ENCODE data around the gene TCF12.

The TCF12 gene

DNA sequence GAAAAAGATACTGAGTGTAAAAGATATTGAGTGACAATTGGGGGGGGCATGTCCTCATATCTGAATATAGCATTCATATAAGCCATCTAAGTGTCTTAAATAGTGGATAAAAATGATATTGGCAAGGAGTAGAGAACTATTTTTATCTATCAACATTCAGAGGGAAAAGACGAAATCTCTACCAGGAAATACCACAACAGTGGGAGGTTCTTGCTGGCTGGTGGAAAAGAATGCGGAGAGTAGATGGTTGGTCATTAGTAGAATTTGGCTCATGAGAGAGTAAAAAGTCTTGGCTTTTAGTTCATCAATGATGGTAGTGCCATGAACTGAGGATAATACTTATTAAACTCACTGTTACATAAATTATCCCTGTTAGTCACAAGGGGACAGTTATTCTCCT lies 4.8 kb upstream of the TCF12 start:
- H3K27ac ChIP-seq (ENCODE audit: low read depth, low read length), result no peak overlapping the region

GRCh38 chr15:56915888-56916287 lies 2.6 kb upstream of the TCF12 start:
- no peak overlapping the region for H3K9ac ChIP-seq (ENCODE audit: low read depth in 1 of 2, low read length in 2 of 2)
- no peak overlapping the region for H3K27ac ChIP-seq (ENCODE audit: low read depth, low read length)
- H3K4me3 ChIP-seq (ENCODE audit: low read depth in 1 of 2, low read length in 2 of 2), result no peak overlapping the region

More for the DNA sequence above, 4.8 kb upstream of the TCF12 start:
- no peak overlapping the region for H3K4me3 ChIP-seq (ENCODE audit: low read depth in 1 of 2, low read length in 2 of 2)
- H3K9me3 ChIP-seq (ENCODE audit: control insufficient read depth in 1 of 2, low read length in 2 of 2), result no peaks in the 10 kb centered on the region
- no peak overlapping the region for H3K9ac ChIP-seq (ENCODE audit: low read depth in 1 of 2, low read length in 2 of 2)
- H3K4me1 ChIP-seq (ENCODE audit: control insufficient read depth in 1 of 2, insufficient read depth in 2 of 2, low read length in 2 of 2), result peaks cover 10 to 12% of the 10 kb centered on the region in 2 donors
- no peaks in the 10 kb centered on the region for H3K36me3 ChIP-seq (ENCODE audit: control insufficient read depth in 1 of 2, insufficient read depth in 2 of 2, low read length in 2 of 2)
- H3K27me3 ChIP-seq (ENCODE audit: control insufficient read depth in 1 of 2, insufficient read depth in 2 of 2, low read length in 2 of 2), result no peaks in the 10 kb centered on the region

DNA sequence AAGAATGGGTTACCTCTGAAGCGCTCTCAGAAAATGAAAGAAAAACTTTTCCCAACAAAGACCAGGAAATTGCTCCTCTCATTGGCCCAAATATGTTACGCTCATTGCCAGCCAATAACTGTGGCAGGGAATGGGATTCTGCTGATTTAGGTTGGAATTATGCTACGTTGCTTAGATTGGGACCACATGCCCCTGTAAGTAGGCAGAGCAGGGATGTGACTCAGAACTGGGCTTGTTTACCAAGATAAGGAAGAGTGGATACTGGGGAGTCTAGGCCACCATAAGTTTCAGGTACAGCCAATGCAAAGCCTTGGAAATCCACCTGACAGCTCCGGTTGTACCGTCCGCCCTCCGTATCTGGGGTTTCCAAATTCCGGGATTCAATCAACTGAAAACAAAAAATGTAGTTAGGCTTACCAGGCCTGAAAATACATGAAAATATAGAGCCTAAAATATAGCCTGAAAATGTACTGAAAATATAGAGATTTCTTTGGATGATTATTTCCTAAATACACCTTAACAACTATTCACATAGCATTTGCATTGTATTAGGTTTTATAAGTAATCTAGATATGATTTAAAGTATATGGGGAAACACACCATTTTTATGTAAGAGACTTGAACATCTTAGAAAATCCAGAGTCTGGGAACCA lies 1.5 kb upstream of the TCF12 start:
- peaks cover 22% of the 10 kb centered on the region in 2 donors for H3K4me1 ChIP-seq (ENCODE audit: control insufficient read depth in 1 of 2, insufficient read depth in 2 of 2, low read length in 2 of 2)
- no peaks in the 10 kb centered on the region for H3K36me3 ChIP-seq (ENCODE audit: control insufficient read depth in 1 of 2, insufficient read depth in 2 of 2, low read length in 2 of 2)
- H3K9ac ChIP-seq (ENCODE audit: low read depth in 1 of 2, low read length in 2 of 2), result peak overlapping the region in 1 of 2 donors; percentile 91
- H3K27me3 ChIP-seq (ENCODE audit: control insufficient read depth in 1 of 2, insufficient read depth in 2 of 2, low read length in 2 of 2), result no peaks in the 10 kb centered on the region
- H3K27ac ChIP-seq (ENCODE audit: low read depth, low read length), result no peak overlapping the region
- H3K9me3 ChIP-seq (ENCODE audit: control insufficient read depth in 1 of 2, low read length in 2 of 2), result no peaks in the 10 kb centered on the region
- H3K4me3 ChIP-seq (ENCODE audit: low read depth in 1 of 2, low read length in 2 of 2), result peak overlapping the region; percentile 92 to 94

More at GRCh38 chr15:56915888-56916287, 2.6 kb upstream of the TCF12 start:
- Histone ChIP-seq H3K9me3 (ENCODE audit: control insufficient read depth in 1 of 2, low read length in 2 of 2) (no peaks in the 10 kb centered on the region), H3K27me3 (ENCODE audit: control insufficient read depth in 1 of 2, insufficient read depth in 2 of 2, low read length in 2 of 2) (no peaks in the 10 kb centered on the region), H3K4me1 (ENCODE audit: control insufficient read depth in 1 of 2, insufficient read depth in 2 of 2, low read length in 2 of 2) (peaks cover 21 to 22% of the 10 kb centered on the region in 2 donors), H3K36me3 (ENCODE audit: control insufficient read depth in 1 of 2, insufficient read depth in 2 of 2, low read length in 2 of 2) (no peaks in the 10 kb centered on the region)

- peak overlapping the region; percentile 82 to 91 for H3K9ac ChIP-seq (ENCODE audit: low read depth in 1 of 2, low read length in 2 of 2)
- H3K4me1 ChIP-seq (ENCODE audit: control insufficient read depth in 1 of 2, insufficient read depth in 2 of 2, low read length in 2 of 2), result peaks cover 22 to 28% of the 10 kb centered on the region in 2 donors
- peak overlapping the region; percentile 89 for H3K27ac ChIP-seq (ENCODE audit: low read depth, low read length)
- H3K27me3 ChIP-seq (ENCODE audit: control insufficient read depth in 1 of 2, insufficient read depth in 2 of 2, low read length in 2 of 2), result no peaks in the 10 kb centered on the region
- no peaks in the 10 kb centered on the region for H3K36me3 ChIP-seq (ENCODE audit: control insufficient read depth in 1 of 2, insufficient read depth in 2 of 2, low read length in 2 of 2)
- H3K4me3 ChIP-seq (ENCODE audit: low read depth in 1 of 2, low read length in 2 of 2), result peak overlapping the region; percentile 92 to 94
- H3K9me3 ChIP-seq (ENCODE audit: control insufficient read depth in 1 of 2, low read length in 2 of 2), result no peaks in the 10 kb centered on the region
These were observed 795 bp upstream of the TCF12 start for GRCh38 chr15:56917652-56918045.

GRCh38 chr15:56919031-56919608 lies 676 bp downstream of the TCF12 start:
- H3K36me3 ChIP-seq (ENCODE audit: control insufficient read depth in 1 of 2, insufficient read depth in 2 of 2, low read length in 2 of 2), result no peaks in the 10 kb centered on the region
- H3K4me1 ChIP-seq (ENCODE audit: control insufficient read depth in 1 of 2, insufficient read depth in 2 of 2, low read length in 2 of 2), result peaks cover 27 to 40% of the 10 kb centered on the region in 2 donors
- H3K9ac ChIP-seq (ENCODE audit: low read depth in 1 of 2, low read length in 2 of 2), result peak overlapping the region; percentile 82 to 91
- H3K9me3 ChIP-seq (ENCODE audit: control insufficient read depth in 1 of 2, low read length in 2 of 2), result no peaks in the 10 kb centered on the region
- peak overlapping the region; percentile 92 to 94 for H3K4me3 ChIP-seq (ENCODE audit: low read depth in 1 of 2, low read length in 2 of 2)
- H3K27ac ChIP-seq (ENCODE audit: low read depth, low read length), result peak overlapping the region; percentile 89
- H3K27me3 ChIP-seq (ENCODE audit: control insufficient read depth in 1 of 2, insufficient read depth in 2 of 2, low read length in 2 of 2), result no peaks in the 10 kb centered on the region

DNA sequence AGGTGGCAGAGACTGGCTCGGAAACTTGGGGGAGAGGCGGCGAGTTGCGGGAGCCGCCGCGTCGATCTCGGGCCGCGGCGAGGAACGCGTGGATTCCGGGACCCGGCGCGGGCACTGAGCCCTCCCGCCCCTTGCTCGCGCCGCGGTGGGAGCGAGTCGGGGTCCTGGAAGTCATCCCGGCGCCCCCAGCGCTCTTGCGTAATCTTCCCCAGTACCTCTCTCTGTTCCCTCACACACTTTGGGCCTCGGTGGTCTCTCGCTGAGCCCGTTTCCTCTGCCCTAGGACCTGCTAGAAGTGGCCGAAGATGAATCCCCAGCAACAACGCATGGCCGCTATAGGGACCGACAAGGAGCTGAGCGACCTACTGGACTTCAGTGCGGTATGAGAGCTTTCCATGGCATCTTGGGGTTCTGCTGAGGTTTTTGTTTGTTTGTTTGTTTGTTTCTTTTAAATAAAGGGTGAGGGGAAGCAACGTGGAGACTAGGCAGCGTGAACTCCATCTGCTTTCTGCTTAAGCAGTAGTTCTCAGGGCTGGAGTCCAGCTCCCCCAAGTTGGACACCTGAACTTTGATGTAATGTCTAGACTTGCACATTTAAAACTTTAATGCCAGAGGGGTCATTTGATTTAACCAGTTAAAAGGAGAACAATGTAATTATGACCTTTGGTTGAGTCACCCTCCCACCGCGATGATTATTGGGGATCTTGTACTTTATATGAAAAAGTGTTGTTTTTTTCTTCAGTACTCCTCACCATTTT lies 1.3 kb downstream of the TCF12 start:
- Histone ChIP-seq H3K27ac (ENCODE audit: low read depth, low read length) (peak overlapping the region; percentile 89), H3K9me3 (ENCODE audit: control insufficient read depth in 1 of 2, low read length in 2 of 2) (no peaks in the 10 kb centered on the region), H3K9ac (ENCODE audit: low read depth in 1 of 2, low read length in 2 of 2) (peak overlapping the region; percentile 82 to 91), H3K36me3 (ENCODE audit: control insufficient read depth in 1 of 2, insufficient read depth in 2 of 2, low read length in 2 of 2) (no peaks in the 10 kb centered on the region), H3K4me3 (ENCODE audit: low read depth in 1 of 2, low read length in 2 of 2) (peak overlapping the region; percentile 92 to 94), H3K27me3 (ENCODE audit: control insufficient read depth in 1 of 2, insufficient read depth in 2 of 2, low read length in 2 of 2) (no peaks in the 10 kb centered on the region), H3K4me1 (ENCODE audit: control insufficient read depth in 1 of 2, insufficient read depth in 2 of 2, low read length in 2 of 2) (peaks cover 28 to 46% of the 10 kb centered on the region in 2 donors)

DNA sequence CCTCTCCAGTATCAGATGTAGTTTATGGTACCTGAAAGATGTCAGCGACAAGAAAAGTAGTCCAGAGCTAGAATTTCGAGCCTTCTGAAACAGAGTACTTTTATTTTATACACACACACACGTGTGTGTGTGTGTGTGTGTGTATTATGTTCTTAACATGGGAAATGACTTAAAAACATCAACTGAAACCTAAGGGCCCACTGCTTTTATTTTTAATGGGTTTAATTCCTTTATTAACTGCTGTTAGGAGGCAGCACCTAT lies 1.9 kb downstream of the TCF12 start:
- Histone ChIP-seq H3K27me3 (ENCODE audit: control insufficient read depth in 1 of 2, insufficient read depth in 2 of 2, low read length in 2 of 2) (no peaks in the 10 kb centered on the region), H3K27ac (ENCODE audit: low read depth, low read length) (no peak overlapping the region), H3K9me3 (ENCODE audit: control insufficient read depth in 1 of 2, low read length in 2 of 2) (no peaks in the 10 kb centered on the region), H3K4me1 (ENCODE audit: control insufficient read depth in 1 of 2, insufficient read depth in 2 of 2, low read length in 2 of 2) (peaks cover 28 to 46% of the 10 kb centered on the region in 2 donors), H3K36me3 (ENCODE audit: control insufficient read depth in 1 of 2, insufficient read depth in 2 of 2, low read length in 2 of 2) (no peaks in the 10 kb centered on the region), H3K4me3 (ENCODE audit: low read depth in 1 of 2, low read length in 2 of 2) (peak overlapping the region; percentile 92 to 94), H3K9ac (ENCODE audit: low read depth in 1 of 2, low read length in 2 of 2) (peak overlapping the region in 1 of 2 donors; percentile 91)

DNA sequence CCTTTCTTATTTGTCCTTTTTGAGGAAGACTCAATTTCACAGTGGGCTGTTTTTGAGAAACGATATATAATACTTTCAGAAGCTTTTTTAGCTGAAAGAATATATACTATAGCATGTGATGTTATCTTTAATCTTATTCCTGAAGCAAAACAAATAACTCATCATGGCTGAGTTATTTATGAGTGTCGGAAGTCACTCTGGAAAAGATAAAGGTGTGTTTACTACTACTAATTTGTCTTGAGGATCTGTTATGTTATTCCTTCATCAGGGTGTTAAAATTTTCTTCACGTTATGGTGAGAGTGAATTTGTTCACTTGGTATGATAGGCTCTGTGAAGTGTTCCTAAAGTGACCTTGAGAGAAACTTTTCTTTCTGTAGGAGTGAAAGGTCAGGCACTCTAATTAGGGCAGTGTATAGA lies 4.7 kb downstream of the TCF12 start:
- H3K36me3 ChIP-seq (ENCODE audit: control insufficient read depth in 1 of 2, insufficient read depth in 2 of 2, low read length in 2 of 2), result no peaks in the 10 kb centered on the region
- no peaks in the 10 kb centered on the region for H3K9me3 ChIP-seq (ENCODE audit: control insufficient read depth in 1 of 2, low read length in 2 of 2)
- peaks cover 19 to 41% of the 10 kb centered on the region in 2 donors for H3K4me1 ChIP-seq (ENCODE audit: control insufficient read depth in 1 of 2, insufficient read depth in 2 of 2, low read length in 2 of 2)
- H3K27me3 ChIP-seq (ENCODE audit: control insufficient read depth in 1 of 2, insufficient read depth in 2 of 2, low read length in 2 of 2), result no peaks in the 10 kb centered on the region
- H3K27ac ChIP-seq (ENCODE audit: low read depth, low read length), result no peak overlapping the region
- no peak overlapping the region for H3K4me3 ChIP-seq (ENCODE audit: low read depth in 1 of 2, low read length in 2 of 2)
- H3K9ac ChIP-seq (ENCODE audit: low read depth in 1 of 2, low read length in 2 of 2), result no peak overlapping the region

- Histone ChIP-seq H3K4me3 (ENCODE audit: low read depth in 1 of 2, low read length in 2 of 2) (no peak overlapping the region), H3K9ac (ENCODE audit: low read depth in 1 of 2, low read length in 2 of 2) (no peak overlapping the region), H3K36me3 (ENCODE audit: control insufficient read depth in 1 of 2, insufficient read depth in 2 of 2, low read length in 2 of 2) (no peaks in the 10 kb centered on the region), H3K27ac (ENCODE audit: low read depth, low read length) (no peak overlapping the region), H3K4me1 (ENCODE audit: control insufficient read depth in 1 of 2, insufficient read depth in 2 of 2, low read length in 2 of 2) (peaks cover 40 to 64% of the 10 kb centered on the region in 2 donors), H3K9me3 (ENCODE audit: control insufficient read depth in 1 of 2, low read length in 2 of 2) (no peaks in the 10 kb centered on the region), H3K27me3 (ENCODE audit: control insufficient read depth in 1 of 2, insufficient read depth in 2 of 2, low read length in 2 of 2) (no peaks in the 10 kb centered on the region)
These were observed 9.4 kb downstream of the TCF12 start for GRCh38 chr15:56927816-56928215.

DNA sequence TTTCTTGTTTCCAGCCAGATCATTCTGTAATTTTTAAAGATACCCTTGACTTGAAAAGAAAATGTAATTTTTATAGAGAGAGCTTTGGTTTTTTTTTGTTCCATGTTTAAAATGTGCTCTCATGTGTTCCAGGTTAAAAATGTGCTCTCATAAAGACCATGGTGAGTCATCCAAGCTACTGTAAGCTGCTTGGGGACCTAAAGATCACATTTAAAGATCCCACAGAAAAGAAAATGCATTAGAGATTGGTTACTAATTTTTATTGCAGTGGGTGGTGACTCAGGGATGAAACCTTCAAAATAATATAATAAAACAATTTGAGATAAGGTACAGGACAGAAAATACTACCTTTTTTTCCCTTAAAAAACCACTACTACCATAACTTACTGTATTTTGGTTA lies 11.0 kb downstream of the TCF12 start:
- Histone ChIP-seq H3K27ac (ENCODE audit: low read depth, low read length) (no peak overlapping the region), H3K36me3 (ENCODE audit: control insufficient read depth in 1 of 2, insufficient read depth in 2 of 2, low read length in 2 of 2) (no peaks in the 10 kb centered on the region), H3K9me3 (ENCODE audit: control insufficient read depth in 1 of 2, low read length in 2 of 2) (no peaks in the 10 kb centered on the region), H3K9ac (ENCODE audit: low read depth in 1 of 2, low read length in 2 of 2) (no peak overlapping the region), H3K27me3 (ENCODE audit: control insufficient read depth in 1 of 2, insufficient read depth in 2 of 2, low read length in 2 of 2) (no peaks in the 10 kb centered on the region), H3K4me3 (ENCODE audit: low read depth in 1 of 2, low read length in 2 of 2) (no peak overlapping the region), H3K4me1 (ENCODE audit: control insufficient read depth in 1 of 2, insufficient read depth in 2 of 2, low read length in 2 of 2) (peaks cover 33 to 57% of the 10 kb centered on the region in 2 donors)

Measured in duodenal mucosa (tissue), 2 donors.